K562 (cell line): ENCODE results near the gene PCK2. TPM values are rescaled to one million over a fixed set of nuclear protein-coding genes. Genes with fewer than 3 reads are reported as not detected.

Experiments used
- CCNT2 ChIP-seq: IDR thresholded peaks from 2 replicates; pipeline ENCODE4 v1.6.1; 2011; ENCODE audit warnings: borderline replicate concordance, low read depth, mild to moderate bottlenecking, moderate library complexity, mixed read lengths, low read length; ENCODE audit not compliant: insufficient read length; ENCODE audit errors: extremely low read depth
- COPS2 ChIP-seq: fragments of 450-650 bp; conservative IDR thresholded peaks from 2 replicates; pipeline ENCODE4 v1.6.1; 2016; ENCODE audit warnings: mild to moderate bottlenecking, moderate library complexity
- E2F6 ChIP-seq, 2 experiments: IDR thresholded peaks; 2 replicates each; pipeline ENCODE4 v1.6.1; 2011; ENCODE audit warnings: borderline replicate concordance in 1 of 2, control low read depth in 1 of 2, low read depth in 1 of 2, low read length in 1 of 2, mild to moderate bottlenecking in 1 of 2, mixed read lengths in 1 of 2, moderate library complexity in 1 of 2; ENCODE audit not compliant: insufficient read depth in 1 of 2, insufficient read length in 1 of 2, poor library complexity in 1 of 2, severe bottlenecking in 1 of 2; ENCODE audit errors: extremely low read depth in 1 of 2
- HDAC1 ChIP-seq, 2 experiments: fragments of 450-650 bp; IDR thresholded peaks; 2 replicates each; pipeline ENCODE4 v1.6.1; 2016 to 2017; ENCODE audit warnings: inconsistent platforms in 1 of 2, mild to moderate bottlenecking in 1 of 2, moderate library complexity in 1 of 2
- HNRNPL ChIP-seq: fragments of 200-400 bp; formaldehyde crosslinking; IDR thresholded peaks from 2 replicates; pipeline ENCODE4 v1.6.1; 2017; ENCODE audit warnings: low read depth, mild to moderate bottlenecking, low read length
- KLF10 ChIP-seq: fragments of 250-450 bp; sonication (Bioruptor Pico); IDR thresholded peaks from 2 replicates; pipeline ENCODE4 v1.6.1; 2021; ENCODE audit warnings: matching md5 sums
- KLF13 ChIP-seq: fragments of 450-650 bp; IDR thresholded peaks from 2 replicates; pipeline ENCODE4 v1.6.1; 2016; ENCODE audit warnings: missing genetic modification characterization, low read depth, mild to moderate bottlenecking, missing compliant biosample characterization, moderate library complexity, borderline replicate concordance
- NCOA6 ChIP-seq: fragments of 450-650 bp; IDR thresholded peaks from 2 replicates; pipeline ENCODE4 v1.6.1; 2017; ENCODE audit warnings: mild to moderate bottlenecking
- NFYB ChIP-seq: IDR thresholded peaks from 2 replicates; pipeline ENCODE4 v1.6.1; 2011; ENCODE audit warnings: mild to moderate bottlenecking, moderate library complexity; ENCODE audit not compliant: insufficient read length; ENCODE audit errors: extremely low read depth
- POLR2B ChIP-seq: fragments of 450-650 bp; IDR thresholded peaks from 2 replicates; pipeline ENCODE4 v1.6.1; 2018; ENCODE audit warnings: low read depth; ENCODE audit not compliant: partially characterized antibody
- RBBP5 ChIP-seq: fragments of 200-600 bp; sonication (generic); IDR thresholded peaks from 2 replicates; pipeline ENCODE4 v1.6.1; 2012; ENCODE audit warnings: borderline replicate concordance, mild to moderate bottlenecking, low read length, control low read depth, inconsistent platforms; ENCODE audit not compliant: insufficient read depth, poor library complexity, severe bottlenecking
- SIN3B ChIP-seq: fragments of 450-650 bp; IDR thresholded peaks from 2 replicates; pipeline ENCODE4 v1.6.1; 2017; ENCODE audit warnings: low read depth, mild to moderate bottlenecking, moderate library complexity
- SMARCA4 ChIP-seq: fragments of 450-650 bp; IDR thresholded peaks from 2 replicates; pipeline ENCODE4 v1.6.1; 2016
- VEZF1 ChIP-seq: fragments of 200-800 bp; sonication (Bioruptor generic); IDR thresholded peaks from 2 replicates; pipeline ENCODE4 v1.6.1; 2017; ENCODE audit warnings: missing genetic modification characterization, missing compliant biosample characterization
- XRCC5 ChIP-seq: fragments of 200-400 bp; formaldehyde crosslinking; IDR thresholded peaks from 2 replicates; pipeline ENCODE4 v1.6.1; 2017; ENCODE audit warnings: low read depth, mild to moderate bottlenecking, low read length
- YY1 ChIP-seq, 3 experiments: IDR thresholded peaks; 2 replicates each; pipeline ENCODE4 v1.6.1; 2011; ENCODE audit warnings: low read length in 2 of 3, mild to moderate bottlenecking in 2 of 3, moderate library complexity in 2 of 3, borderline replicate concordance in 1 of 3, control low read depth in 1 of 3, low read depth in 1 of 3; ENCODE audit not compliant: insufficient read depth in 3 of 3, insufficient replicate concordance in 2 of 3, control insufficient read depth in 1 of 3, insufficient read length in 1 of 3; ENCODE audit errors: extremely low read depth in 1 of 3
- ZNF57 ChIP-seq: fragments of 450-650 bp; formaldehyde crosslinking; IDR thresholded peaks from 2 replicates; pipeline ENCODE4 v1.4.0; 2020; ENCODE audit warnings: mild to moderate bottlenecking, moderate library complexity
- ZZZ3 ChIP-seq: fragments of 450-650 bp; IDR thresholded peaks from 2 replicates; pipeline ENCODE4 v1.6.1; 2016; ENCODE audit warnings: antibody characterized with exemption, mild to moderate bottlenecking, moderate library complexity
- polyA plus RNA-seq, 8 experiments: library from polyadenylated mRNA; depleted of rRNA in 4 of 8; stranded (reverse) in 5 of 8; unstranded in 3 of 8; fragments of >200 nt; fragmentation: Nextera tagmentation in 2 of 8; fragmentation: Illumina TruSeq in 1 of 8; extraction: Ambion mirVana in 2 of 8; extraction: Trizol in 1 of 8; gene quantifications; 2 replicates each; pipeline versions ENCODE4 v1.2.1 to v1.2.3, GENCODE V29; 2011 to 2014; ENCODE audit warnings: inconsistent platforms in 1 of 8, missing spikeins in 1 of 8
- total RNA-seq, 7 experiments: library from RNA; depleted of rRNA in 6 of 7; stranded (reverse); fragments of >200 nt in 6 of 7; fragmentation: Illumina TruSeq in 2 of 7; extraction: Trizol in 2 of 7; gene quantifications; 2 replicates each; pipeline versions ENCODE4 v1.2.1 to v1.2.3, GENCODE V29; 2011 to 2021; ENCODE audit warnings: low replicate concordance in 1 of 7

PCK2 gene
- total and polyA plus RNA-seq, 9 of the 15 experiments (the other 6 are each of a cell fraction or from before 2014, with no cell fraction given): 3.3 to 60.9 (median 30.4) TPM

- TF ChIP-seq E2F6 (IDR thresholded peaks at IDR 0.05; ENCODE audit: borderline replicate concordance in 1 of 2, extremely low read depth in 1 of 2, insufficient read depth in 1 of 2, insufficient read length in 1 of 2, low read depth in 1 of 2, low read length in 1 of 2, poor library complexity in 1 of 2, severe bottlenecking in 1 of 2): peak; percentile 20 to 83
- TF ChIP-seq ZNF57: no peak
- no peak for TF ChIP-seq COPS2
- TF ChIP-seq NFYB: no peak
- TF ChIP-seq RBBP5: peak; percentile 97
- 0 out of 2 replicates have a peak, but pooled peaks have one; percentile 53 for TF ChIP-seq HNRNPL
- TF ChIP-seq ZZZ3: no peak
- TF ChIP-seq NCOA6: no peak
- TF ChIP-seq CCNT2: peak; percentile 67
- TF ChIP-seq KLF13 (tag): peak; percentile 53; the same call in 1 of the 2 replicates
- TF ChIP-seq VEZF1 (CRISPR knock-in tag): peak; percentile 83
- TF ChIP-seq YY1 (IDR thresholded peaks at IDR 0.05; ENCODE audit: borderline replicate concordance in 1 of 3, control insufficient read depth in 1 of 3, extremely low read depth in 1 of 3, insufficient read depth in 3 of 3, insufficient read length in 1 of 3, insufficient replicate concordance in 2 of 3, low read depth in 1 of 3, low read length in 2 of 3): peak in 1 of 3 experiments; percentile 21
- no peak for TF ChIP-seq SMARCA4
- TF ChIP-seq SIN3B: 0 out of 2 replicates have a peak, but pooled peaks have one; percentile 36
- peak in 1 of 2 experiments; percentile 41; a peak in 2 of 4 replicates for TF ChIP-seq HDAC1 (IDR thresholded peaks at IDR 0.05)
- TF ChIP-seq XRCC5: no peak
- no peak for TF ChIP-seq KLF10 (CRISPR knock-in tag)
- TF ChIP-seq POLR2B: no peak
Observed at GRCh38 chr14:24135834-24136683, 41.9 kb downstream of the PCK2 start, which contains the start of gene PSME1 (continued).
